ENCODE measurements around the gene CYB561D2. TPM values are rescaled to one million over a fixed set of nuclear protein-coding genes. Genes with fewer than 3 reads are reported as not detected.
A peak's percentile ranks its signal among the peaks of the same experiment; 100 is the strongest.

CYB561D2 gene
- polyA plus RNA-seq, 1 donor from 2014 or later: 21.2 TPM

DNA sequence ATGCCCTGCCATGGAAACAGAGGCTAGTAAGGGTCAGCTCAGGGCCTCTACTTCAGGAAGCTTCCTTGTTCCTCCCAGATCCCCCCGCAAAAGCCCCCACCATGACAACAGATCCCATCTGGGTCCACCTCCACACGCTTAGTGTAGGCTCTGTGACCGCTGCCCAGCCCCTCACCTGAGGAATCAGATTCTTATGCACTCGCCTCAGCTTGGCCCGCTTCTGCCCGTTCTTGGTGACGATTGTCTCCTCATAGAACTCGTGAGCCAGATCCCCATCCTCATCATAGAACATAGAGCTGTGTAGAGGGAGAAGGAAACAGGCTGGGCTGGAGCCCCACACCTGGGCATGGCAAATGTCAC lies 24.5 kb upstream of the CYB561D2 start:
- Histone ChIP-seq H3K4me2 (ENCODE audit: low read length) (no peak overlapping the region), H3K9ac (ENCODE audit: low read length) (no peak overlapping the region), H3K4me3 (ENCODE audit: low read length) (no peak overlapping the region), H3F3A (ENCODE audit: insufficient read depth, low read length, poor library complexity, severe bottlenecking) (no peaks in the 10 kb centered on the region), H3K9me2 (ENCODE audit: insufficient read depth, low read length) (no peaks in the 10 kb centered on the region), H3K36me3 (ENCODE audit: insufficient read depth, low read length) (no peaks in the 10 kb centered on the region), H3K9me3 (ENCODE audit: low read length) (no peaks in the 10 kb centered on the region), H3K27me3 (ENCODE audit: insufficient read depth, low read depth, low read length) (no peaks in the 10 kb centered on the region), H2AFZ (ENCODE audit: low read depth, low read length) (no peak overlapping the region), H4K20me1 (ENCODE audit: insufficient read depth) (no peaks in the 10 kb centered on the region), H3K27ac (ENCODE audit: low read length) (no peak overlapping the region), H3K79me2 (replicated peaks; ENCODE audit: insufficient read depth, low read length) (peaks cover 12% of the 10 kb centered on the region)
- TF ChIP-seq RAD21 (conservative IDR thresholded peaks at IDR 0.05): no peak
- TF ChIP-seq EP300 (conservative IDR thresholded peaks at IDR 0.05; ENCODE audit: poor library complexity, severe bottlenecking): no peak
- TF ChIP-seq POLR2AphosphoS5 (IDR thresholded peaks at IDR 0.05): no peak
- TF ChIP-seq SMC3 (conservative IDR thresholded peaks at IDR 0.05; ENCODE audit: poor library complexity): no peak
- TF ChIP-seq EZH2 (IDR thresholded peaks at IDR 0.05; ENCODE audit: borderline replicate concordance, insufficient read depth, low read length, poor library complexity, severe bottlenecking): no peak
- TF ChIP-seq, protein P1, sequence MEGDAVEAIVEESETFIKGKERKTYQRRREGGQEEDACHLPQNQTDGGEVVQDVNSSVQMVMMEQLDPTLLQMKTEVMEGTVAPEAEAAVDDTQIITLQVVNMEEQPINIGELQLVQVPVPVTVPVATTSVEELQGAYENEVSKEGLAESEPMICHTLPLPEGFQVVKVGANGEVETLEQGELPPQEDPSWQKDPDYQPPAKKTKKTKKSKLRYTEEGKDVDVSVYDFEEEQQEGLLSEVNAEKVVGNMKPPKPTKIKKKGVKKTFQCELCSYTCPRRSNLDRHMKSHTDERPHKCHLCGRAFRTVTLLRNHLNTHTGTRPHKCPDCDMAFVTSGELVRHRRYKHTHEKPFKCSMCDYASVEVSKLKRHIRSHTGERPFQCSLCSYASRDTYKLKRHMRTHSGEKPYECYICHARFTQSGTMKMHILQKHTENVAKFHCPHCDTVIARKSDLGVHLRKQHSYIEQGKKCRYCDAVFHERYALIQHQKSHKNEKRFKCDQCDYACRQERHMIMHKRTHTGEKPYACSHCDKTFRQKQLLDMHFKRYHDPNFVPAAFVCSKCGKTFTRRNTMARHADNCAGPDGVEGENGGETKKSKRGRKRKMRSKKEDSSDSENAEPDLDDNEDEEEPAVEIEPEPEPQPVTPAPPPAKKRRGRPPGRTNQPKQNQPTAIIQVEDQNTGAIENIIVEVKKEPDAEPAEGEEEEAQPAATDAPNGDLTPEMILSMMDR (IDR thresholded peaks at IDR 0.05; ENCODE audit: poor library complexity, severe bottlenecking): no peak
- TF ChIP-seq, protein P2, sequence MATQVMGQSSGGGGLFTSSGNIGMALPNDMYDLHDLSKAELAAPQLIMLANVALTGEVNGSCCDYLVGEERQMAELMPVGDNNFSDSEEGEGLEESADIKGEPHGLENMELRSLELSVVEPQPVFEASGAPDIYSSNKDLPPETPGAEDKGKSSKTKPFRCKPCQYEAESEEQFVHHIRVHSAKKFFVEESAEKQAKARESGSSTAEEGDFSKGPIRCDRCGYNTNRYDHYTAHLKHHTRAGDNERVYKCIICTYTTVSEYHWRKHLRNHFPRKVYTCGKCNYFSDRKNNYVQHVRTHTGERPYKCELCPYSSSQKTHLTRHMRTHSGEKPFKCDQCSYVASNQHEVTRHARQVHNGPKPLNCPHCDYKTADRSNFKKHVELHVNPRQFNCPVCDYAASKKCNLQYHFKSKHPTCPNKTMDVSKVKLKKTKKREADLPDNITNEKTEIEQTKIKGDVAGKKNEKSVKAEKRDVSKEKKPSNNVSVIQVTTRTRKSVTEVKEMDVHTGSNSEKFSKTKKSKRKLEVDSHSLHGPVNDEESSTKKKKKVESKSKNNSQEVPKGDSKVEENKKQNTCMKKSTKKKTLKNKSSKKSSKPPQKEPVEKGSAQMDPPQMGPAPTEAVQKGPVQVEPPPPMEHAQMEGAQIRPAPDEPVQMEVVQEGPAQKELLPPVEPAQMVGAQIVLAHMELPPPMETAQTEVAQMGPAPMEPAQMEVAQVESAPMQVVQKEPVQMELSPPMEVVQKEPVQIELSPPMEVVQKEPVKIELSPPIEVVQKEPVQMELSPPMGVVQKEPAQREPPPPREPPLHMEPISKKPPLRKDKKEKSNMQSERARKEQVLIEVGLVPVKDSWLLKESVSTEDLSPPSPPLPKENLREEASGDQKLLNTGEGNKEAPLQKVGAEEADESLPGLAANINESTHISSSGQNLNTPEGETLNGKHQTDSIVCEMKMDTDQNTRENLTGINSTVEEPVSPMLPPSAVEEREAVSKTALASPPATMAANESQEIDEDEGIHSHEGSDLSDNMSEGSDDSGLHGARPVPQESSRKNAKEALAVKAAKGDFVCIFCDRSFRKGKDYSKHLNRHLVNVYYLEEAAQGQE (IDR thresholded peaks at IDR 0.05; ENCODE audit: borderline replicate concordance): no peak
- TF ChIP-seq MXI1 (conservative IDR thresholded peaks at IDR 0.05; ENCODE audit: poor library complexity, severe bottlenecking): no peak
- TF ChIP-seq TAF1 (IDR thresholded peaks at IDR 0.05; ENCODE audit: low read depth): no peak

DNA sequence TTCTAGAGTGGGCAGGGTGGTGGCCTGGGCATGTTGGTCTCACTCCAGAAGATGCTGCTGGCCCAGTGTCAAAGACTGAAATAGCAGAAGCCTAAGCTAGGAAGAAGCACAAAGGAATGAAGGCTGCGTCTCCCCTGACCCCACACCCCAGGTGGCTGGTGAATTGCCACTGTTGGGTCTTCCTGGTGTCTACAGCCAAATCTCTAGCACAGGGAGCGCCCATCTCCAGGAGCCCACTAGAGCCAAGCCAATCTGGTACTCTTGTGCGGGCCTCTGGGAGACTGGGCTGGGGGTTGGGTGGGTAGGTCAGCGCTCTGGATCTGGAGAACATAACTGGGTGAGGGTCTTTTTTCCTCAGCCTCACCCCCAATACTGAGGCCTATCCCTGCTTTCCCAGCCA lies 23.5 kb upstream of the CYB561D2 start:
- H3K9me3 ChIP-seq (ENCODE audit: low read length): no peaks in the 10 kb centered on the region
- H3K4me3 ChIP-seq (ENCODE audit: low read length): peak overlapping the region; percentile 100
- peak overlapping the region; percentile 73 for H3K4me2 ChIP-seq (ENCODE audit: low read length)
- no peaks in the 10 kb centered on the region for H3K9me2 ChIP-seq (ENCODE audit: insufficient read depth, low read length)
- no peak overlapping the region for H2AFZ ChIP-seq (ENCODE audit: low read depth, low read length)
- H3K36me3 ChIP-seq (ENCODE audit: insufficient read depth, low read length): no peaks in the 10 kb centered on the region
- H3K79me2 ChIP-seq (replicated peaks; ENCODE audit: insufficient read depth, low read length): peaks cover 12% of the 10 kb centered on the region
- H3F3A ChIP-seq (ENCODE audit: insufficient read depth, low read length, poor library complexity, severe bottlenecking): no peaks in the 10 kb centered on the region
- no peaks in the 10 kb centered on the region for H4K20me1 ChIP-seq (ENCODE audit: insufficient read depth)
- peak overlapping the region; percentile 85 for H3K9ac ChIP-seq (ENCODE audit: low read length)
- peak overlapping the region; percentile 66 for H3K27ac ChIP-seq (ENCODE audit: low read length)
- no peak for TF ChIP-seq SMC3 (conservative IDR thresholded peaks at IDR 0.05; ENCODE audit: poor library complexity)
- TF ChIP-seq, protein P2 (IDR thresholded peaks at IDR 0.05; ENCODE audit: borderline replicate concordance): no peak
- TF ChIP-seq EZH2 (IDR thresholded peaks at IDR 0.05; ENCODE audit: borderline replicate concordance, insufficient read depth, low read length, poor library complexity, severe bottlenecking): no peak
- H3K27me3 ChIP-seq (ENCODE audit: insufficient read depth, low read depth, low read length): no peaks in the 10 kb centered on the region

All from neural cell (in vitro differentiated cells).